Measurements from ENCODE around the gene SUGCT.

SUGCT gene

GRCh38 chr7:40773656-40774055 is 638.9 kb downstream of the SUGCT start:
- no peak for DNase-seq (ENCODE audit: low read depth in 3 of 3)

- DNase-seq (ENCODE audit: low read depth in 3 of 3), result no peak
Measured at GRCh38 chr7:40775877-40776276, 641.1 kb downstream of the SUGCT start.

DNA sequence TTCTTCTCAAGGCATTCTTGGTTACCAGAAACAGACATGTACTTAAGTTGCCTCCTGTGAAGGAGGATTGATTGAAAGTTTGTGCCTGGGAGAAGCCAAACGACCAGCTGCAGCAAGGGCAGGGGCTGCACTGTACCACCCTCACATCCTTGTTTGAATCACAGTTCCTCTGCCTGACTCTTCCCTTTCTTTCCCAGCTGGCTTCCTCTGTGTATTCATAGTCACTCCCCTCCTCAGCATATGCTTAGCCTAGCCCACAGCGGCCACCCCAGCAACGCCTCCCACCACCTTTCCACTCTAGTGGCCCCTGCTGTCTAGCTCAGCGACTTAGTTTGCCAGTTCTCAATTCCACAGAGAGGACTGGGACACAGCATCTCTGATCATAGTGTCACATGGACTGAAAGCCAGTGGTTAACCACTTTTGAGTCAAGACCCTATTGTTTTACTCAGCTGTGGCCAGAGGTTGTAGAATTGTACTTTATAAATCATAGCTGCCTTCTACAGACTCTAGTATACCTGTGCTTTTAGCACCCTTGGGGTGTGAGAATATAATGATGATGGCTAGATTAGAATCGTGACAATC is 643.0 kb downstream of the SUGCT start:
- DNase-seq (ENCODE audit: low read depth in 3 of 3), result no peak

- DNase-seq (ENCODE audit: low read depth in 3 of 3), result no peak
Measured at GRCh38 chr7:40780460-40780859, 645.7 kb downstream of the SUGCT start.

DNA sequence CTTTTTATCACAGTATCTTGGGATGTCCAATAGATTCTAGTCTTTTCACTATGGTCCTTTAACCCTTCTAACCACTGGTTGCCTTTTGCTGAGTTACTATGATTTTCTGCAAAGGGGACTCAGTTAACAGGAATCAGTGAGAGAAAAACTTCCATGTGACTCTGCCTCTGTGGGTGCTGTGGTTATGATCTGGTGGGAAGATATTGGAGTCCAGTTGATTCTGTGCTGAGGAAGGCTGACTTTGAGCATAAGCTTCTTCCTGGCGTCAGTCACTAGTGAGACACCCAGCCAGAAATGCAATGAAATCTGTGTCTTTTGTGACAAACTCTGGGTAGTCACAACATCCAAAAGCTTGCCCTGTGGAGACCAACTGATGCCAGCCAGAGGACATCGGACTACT is 648.0 kb downstream of the SUGCT start:
- no peak for DNase-seq (ENCODE audit: low read depth in 3 of 3)

- no peak for DNase-seq (ENCODE audit: low read depth in 3 of 3)
Measured at GRCh38 chr7:40784176-40784575, 649.4 kb downstream of the SUGCT start.

GRCh38 chr7:40786909-40787308 is 652.1 kb downstream of the SUGCT start:
- no peak for DNase-seq (ENCODE audit: low read depth in 3 of 3)

DNA sequence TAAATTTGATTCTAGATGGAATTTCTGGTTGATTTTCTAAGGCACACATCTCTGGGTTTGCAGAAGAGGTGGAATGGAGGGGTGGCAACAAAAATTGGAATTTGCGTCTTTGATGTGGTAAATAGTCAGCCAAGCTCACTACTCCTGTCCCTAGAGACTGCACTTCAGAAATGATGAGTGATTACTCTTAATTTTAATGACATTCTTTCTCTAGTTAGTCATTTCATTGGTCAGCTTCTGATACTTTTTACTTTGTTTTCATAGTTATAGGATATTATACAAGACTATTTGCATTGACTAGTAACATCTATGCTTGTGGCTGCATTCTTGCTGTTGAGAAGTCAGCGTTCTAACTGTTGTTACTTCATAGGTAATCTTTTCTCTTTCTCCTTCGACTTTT is 658.3 kb downstream of the SUGCT start:
- DNase-seq (ENCODE audit: low read depth in 3 of 3), result no peak

GRCh38 chr7:40795607-40796006 is 660.8 kb downstream of the SUGCT start:
- DNase-seq (ENCODE audit: low read depth in 3 of 3), result no peak

GRCh38 chr7:40796723-40797122 is 661.9 kb downstream of the SUGCT start:
- no peak for DNase-seq (ENCODE audit: low read depth in 3 of 3)

GRCh38 chr7:40798613-40799012 is 663.8 kb downstream of the SUGCT start:
- no peak for DNase-seq (ENCODE audit: low read depth in 3 of 3)

- no peak for DNase-seq (ENCODE audit: low read depth in 3 of 3)
Measured at GRCh38 chr7:40799493-40800403, 664.9 kb downstream of the SUGCT start.

DNA sequence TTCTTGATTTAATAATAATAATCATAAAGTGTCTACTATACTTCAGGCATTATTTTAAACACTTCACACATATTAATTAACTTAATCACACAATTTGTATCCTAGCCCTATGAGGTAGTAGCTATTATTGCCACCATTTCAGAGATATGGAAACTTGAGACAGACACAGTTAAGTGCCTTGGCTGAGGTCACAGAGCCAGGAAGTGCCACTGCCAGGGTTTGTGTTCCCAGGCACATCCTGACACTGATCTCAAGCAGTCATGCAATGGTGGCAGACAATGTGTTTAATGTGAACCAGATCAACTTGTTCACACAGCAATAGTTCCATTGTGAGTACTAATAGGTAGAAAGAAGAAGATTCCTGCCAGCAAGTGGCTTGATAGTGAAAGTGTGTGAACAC is 666.0 kb downstream of the SUGCT start:
- no peak for DNase-seq (ENCODE audit: low read depth in 3 of 3)

- no peak for DNase-seq (ENCODE audit: low read depth in 3 of 3)
Measured at GRCh38 chr7:40802497-40802896, 667.7 kb downstream of the SUGCT start.

DNA sequence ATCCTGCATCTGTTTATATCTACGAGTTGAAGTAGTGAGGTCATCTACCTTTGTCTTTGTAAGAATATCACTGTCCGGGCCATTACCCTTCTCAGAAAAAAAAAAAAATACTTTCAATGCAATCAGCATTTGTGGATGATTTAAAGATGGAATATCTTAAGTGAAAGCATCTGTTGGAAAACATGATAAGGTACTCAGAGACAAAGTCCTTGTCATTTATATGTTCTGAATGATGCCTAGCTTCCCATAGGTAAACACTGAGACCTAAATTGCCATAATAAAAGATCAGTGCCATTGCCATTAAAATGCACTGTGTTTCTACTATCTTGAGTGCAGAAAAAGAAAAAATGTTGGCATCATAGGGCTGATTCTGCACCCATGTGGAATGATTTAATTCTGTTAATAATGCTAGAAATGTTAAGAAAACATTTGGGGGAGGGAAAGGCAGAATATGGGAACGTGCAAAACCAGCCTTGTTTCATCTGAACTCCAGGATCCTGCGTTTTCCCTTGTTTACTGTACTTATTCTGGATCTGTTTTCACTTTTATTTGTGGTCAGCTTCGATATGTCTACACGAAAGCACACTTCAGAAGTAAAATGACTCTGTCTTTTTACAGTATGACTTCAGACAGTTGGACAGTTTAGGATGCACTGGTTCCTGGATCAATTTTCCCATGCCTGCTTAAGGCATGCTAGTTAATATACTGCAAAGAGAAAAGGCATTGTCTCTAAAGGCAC is 669.8 kb downstream of the SUGCT start:
- no peak for DNase-seq (ENCODE audit: low read depth in 3 of 3)

DNA sequence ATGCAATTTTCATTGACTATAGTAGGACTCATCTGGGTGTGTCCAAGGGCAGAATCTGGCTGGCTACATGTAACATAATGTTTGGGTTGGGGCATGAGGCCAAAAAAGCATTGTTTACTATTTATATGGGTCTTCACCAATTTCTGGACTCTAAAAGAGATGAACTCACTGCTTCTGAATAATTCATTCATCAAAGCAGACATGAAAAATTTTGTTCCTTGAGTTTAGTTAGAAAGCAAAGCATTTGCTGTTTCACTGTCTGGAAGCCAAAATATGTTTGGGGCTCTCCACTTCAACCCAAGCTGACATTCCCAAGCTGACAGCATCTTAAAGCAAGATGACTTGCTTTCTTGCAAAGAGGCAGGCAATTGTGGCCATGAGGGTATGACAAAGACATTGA is 670.6 kb downstream of the SUGCT start:
- no peak for DNase-seq (ENCODE audit: low read depth in 3 of 3)

DNA sequence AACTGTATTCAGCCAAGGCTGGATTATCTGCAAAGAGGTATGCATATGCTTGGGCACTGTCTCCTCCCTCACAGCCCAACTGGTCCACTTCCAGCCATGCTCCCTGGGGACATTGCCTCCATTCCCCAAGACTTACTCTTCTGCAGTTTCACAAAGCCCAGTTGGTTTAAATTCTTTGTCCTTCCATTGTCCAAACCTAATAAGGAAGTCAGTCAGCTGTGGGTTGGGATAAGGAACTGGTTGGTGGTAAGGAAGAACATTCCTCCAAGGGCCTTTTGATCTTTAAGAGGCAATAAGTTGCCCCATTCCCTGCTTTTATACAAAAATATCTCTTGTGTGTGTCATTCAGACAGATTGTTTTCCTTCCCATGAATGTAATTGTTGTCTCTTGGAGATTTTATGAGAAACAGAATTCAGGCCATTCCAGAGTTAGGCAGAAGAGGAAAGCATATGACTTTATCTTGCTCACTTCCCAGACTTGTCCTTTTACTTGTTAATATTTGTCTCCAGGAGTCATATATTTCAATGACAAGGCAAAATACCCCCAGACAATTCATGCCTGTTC is 673.7 kb downstream of the SUGCT start:
- DNase-seq (ENCODE audit: low read depth in 3 of 3), result no peak

- DNase-seq (ENCODE audit: low read depth in 3 of 3), result no peak
Measured at GRCh38 chr7:40810274-40810673, 675.5 kb downstream of the SUGCT start.

GRCh38 chr7:40811666-40812065 is 676.9 kb downstream of the SUGCT start:
- DNase-seq (ENCODE audit: low read depth in 3 of 3), result no peak

- DNase-seq (ENCODE audit: low read depth in 3 of 3), result no peak
Measured at GRCh38 chr7:40815022-40815421, 680.2 kb downstream of the SUGCT start.

DNA sequence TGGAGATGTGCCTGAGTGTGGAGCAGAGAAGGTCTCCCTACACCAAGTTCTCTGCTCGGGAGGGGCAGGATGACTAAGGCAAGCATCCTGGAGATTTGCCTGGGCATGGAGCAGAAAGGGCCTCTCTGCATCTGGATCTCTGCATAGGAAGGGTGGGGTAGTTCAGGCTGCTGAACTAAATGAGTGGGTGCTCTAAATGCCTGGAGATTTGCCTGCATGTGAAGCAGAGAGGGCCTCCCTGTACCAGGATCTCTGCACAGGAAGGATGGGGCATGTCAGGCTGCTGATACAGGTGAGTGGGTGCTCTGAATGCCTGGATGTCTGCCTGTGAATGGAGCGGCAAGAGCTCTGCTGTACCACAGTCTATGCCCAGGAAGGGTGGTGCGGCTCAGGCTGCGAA is 680.7 kb downstream of the SUGCT start:
- no peak for DNase-seq (ENCODE audit: low read depth in 3 of 3)

DNA sequence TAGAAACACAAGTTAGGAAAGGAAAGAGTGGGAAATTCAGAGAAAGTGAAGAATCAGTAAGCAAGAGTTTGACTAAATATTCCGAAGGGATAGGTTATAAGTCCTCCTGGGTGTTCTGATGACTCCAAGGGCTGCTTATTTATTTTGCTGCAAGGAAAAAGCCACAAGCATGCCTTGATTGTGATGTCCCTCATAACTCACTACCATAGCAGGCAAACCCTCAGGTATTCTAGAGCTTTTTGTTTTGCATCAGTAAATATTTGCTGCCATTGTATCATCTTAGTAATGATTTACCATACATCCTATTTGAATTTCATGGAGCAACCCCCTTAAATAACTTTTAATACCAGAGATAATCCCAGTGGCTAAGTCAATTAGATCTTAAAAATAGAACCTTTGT is 688.1 kb downstream of the SUGCT start:
- no peak for DNase-seq (ENCODE audit: low read depth in 3 of 3)
